ENCODE measurements around the gene ENG.

ENG gene

GRCh38 chr9:127776195-127776923 is 78.1 kb downstream of the ENG start:
- no peak for TF ChIP-seq POLR2A (IDR thresholded peaks at IDR 0.05; ENCODE audit: low read depth, low read length)
- no peak for DNase-seq (ENCODE audit: insufficient read length, low spot score)
- no peak for FAIRE-seq

GRCh38 chr9:127773981-127774380 is 80.5 kb downstream of the ENG start:
- DNase-seq (ENCODE audit: insufficient read length, low spot score) (no peak), FAIRE-seq (no peak)
- no peak for TF ChIP-seq POLR2A (IDR thresholded peaks at IDR 0.05; ENCODE audit: low read depth, low read length)

- DNase-seq (ENCODE audit: insufficient read length, low spot score) (no peak), FAIRE-seq (no peak)
- TF ChIP-seq POLR2A (IDR thresholded peaks at IDR 0.05; ENCODE audit: low read depth, low read length), result no peak
Observed at GRCh38 chr9:127773272-127773671, 81.2 kb downstream of the ENG start.

- no peak for TF ChIP-seq POLR2A (IDR thresholded peaks at IDR 0.05; ENCODE audit: low read depth, low read length)
- no peak for FAIRE-seq
- DNase-seq (ENCODE audit: insufficient read length, low spot score), result no peak
Observed at GRCh38 chr9:127772603-127773002, 81.9 kb downstream of the ENG start.

- no peak for TF ChIP-seq POLR2A (IDR thresholded peaks at IDR 0.05; ENCODE audit: low read depth, low read length)
- FAIRE-seq, result no peak
- DNase-seq (ENCODE audit: insufficient read length, low spot score), result no peak
Observed at GRCh38 chr9:127771570-127772189, 82.8 kb downstream of the ENG start.

GRCh38 chr9:127770905-127771569 is 83.4 kb downstream of the ENG start:
- TF ChIP-seq POLR2A (IDR thresholded peaks at IDR 0.05; ENCODE audit: low read depth, low read length), result peak; percentile 45; the same call in 1 of the 2 replicates
- FAIRE-seq (peak; percentile 93), DNase-seq (ENCODE audit: insufficient read length, low spot score) (peak; percentile 99)

GRCh38 chr9:127770583-127770904 is 83.9 kb downstream of the ENG start:
- FAIRE-seq (no peak), DNase-seq (ENCODE audit: insufficient read length, low spot score) (no peak)
- no peak for TF ChIP-seq POLR2A (IDR thresholded peaks at IDR 0.05; ENCODE audit: low read depth, low read length)

- DNase-seq (ENCODE audit: insufficient read length, low spot score) (no peak), FAIRE-seq (no peak)
- no peak for TF ChIP-seq POLR2A (IDR thresholded peaks at IDR 0.05; ENCODE audit: low read depth, low read length)
Observed at GRCh38 chr9:127769929-127770582, 84.4 kb downstream of the ENG start.

- no peak for TF ChIP-seq POLR2A (IDR thresholded peaks at IDR 0.05; ENCODE audit: low read depth, low read length)
- no peak for FAIRE-seq
Observed at GRCh38 chr9:127769101-127769500, 85.4 kb downstream of the ENG start.

GRCh38 chr9:127768698-127769097 is 85.8 kb downstream of the ENG start:
- no peak for DNase-seq (ENCODE audit: insufficient read length, low spot score)
- TF ChIP-seq POLR2A (IDR thresholded peaks at IDR 0.05; ENCODE audit: low read depth, low read length), result no peak
- no peak for FAIRE-seq

More at GRCh38 chr9:127769101-127769500, 85.4 kb downstream of the ENG start:
- no peak for DNase-seq (ENCODE audit: insufficient read length, low spot score)

GRCh38 chr9:127767909-127768331 is 86.5 kb downstream of the ENG start:
- DNase-seq (ENCODE audit: insufficient read length, low spot score) (no peak), FAIRE-seq (no peak)
- TF ChIP-seq POLR2A (IDR thresholded peaks at IDR 0.05; ENCODE audit: low read depth, low read length), result no peak

- DNase-seq (ENCODE audit: insufficient read length, low spot score) (no peak), FAIRE-seq (no peak)
- TF ChIP-seq POLR2A (IDR thresholded peaks at IDR 0.05; ENCODE audit: low read depth, low read length), result no peak
Observed at GRCh38 chr9:127767410-127767809, 87.0 kb downstream of the ENG start.

- FAIRE-seq, result no peak
- no peak for DNase-seq (ENCODE audit: insufficient read length, low spot score)
- no peak for TF ChIP-seq POLR2A (IDR thresholded peaks at IDR 0.05; ENCODE audit: low read depth, low read length)
Observed at GRCh38 chr9:127765418-127765817, 89.0 kb downstream of the ENG start.
